ENCODE results near the gene DIP2C. TPM values are rescaled to one million over a fixed set of nuclear protein-coding genes. Genes with fewer than 3 reads are reported as not detected.
A peak's percentile ranks its signal among the peaks of the same experiment; 100 is the strongest.

DIP2C gene
- total RNA-seq, 3 donors from 2014 or later, result 8.0 to 72.0 (median 8.5) TPM

DNA sequence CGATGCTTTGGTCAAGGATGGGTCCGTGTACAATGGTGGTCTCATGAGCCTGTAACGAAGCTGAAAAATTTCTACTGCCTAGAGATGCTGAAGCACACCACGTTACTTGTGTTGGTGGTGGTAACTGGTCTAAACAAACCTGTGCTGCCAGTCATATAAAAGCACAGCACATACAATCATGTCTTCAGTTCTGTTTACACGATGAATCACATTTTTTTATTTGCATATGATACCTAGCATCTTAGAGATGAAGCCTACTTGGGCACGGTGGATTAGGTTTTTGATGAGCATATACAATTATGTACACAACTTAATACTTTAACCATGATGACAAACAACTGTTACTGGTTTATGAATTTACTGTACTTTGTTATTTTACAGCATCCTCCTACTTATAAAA is 353.2 kb downstream of the DIP2C start:
- TF ChIP-seq, protein P1, sequence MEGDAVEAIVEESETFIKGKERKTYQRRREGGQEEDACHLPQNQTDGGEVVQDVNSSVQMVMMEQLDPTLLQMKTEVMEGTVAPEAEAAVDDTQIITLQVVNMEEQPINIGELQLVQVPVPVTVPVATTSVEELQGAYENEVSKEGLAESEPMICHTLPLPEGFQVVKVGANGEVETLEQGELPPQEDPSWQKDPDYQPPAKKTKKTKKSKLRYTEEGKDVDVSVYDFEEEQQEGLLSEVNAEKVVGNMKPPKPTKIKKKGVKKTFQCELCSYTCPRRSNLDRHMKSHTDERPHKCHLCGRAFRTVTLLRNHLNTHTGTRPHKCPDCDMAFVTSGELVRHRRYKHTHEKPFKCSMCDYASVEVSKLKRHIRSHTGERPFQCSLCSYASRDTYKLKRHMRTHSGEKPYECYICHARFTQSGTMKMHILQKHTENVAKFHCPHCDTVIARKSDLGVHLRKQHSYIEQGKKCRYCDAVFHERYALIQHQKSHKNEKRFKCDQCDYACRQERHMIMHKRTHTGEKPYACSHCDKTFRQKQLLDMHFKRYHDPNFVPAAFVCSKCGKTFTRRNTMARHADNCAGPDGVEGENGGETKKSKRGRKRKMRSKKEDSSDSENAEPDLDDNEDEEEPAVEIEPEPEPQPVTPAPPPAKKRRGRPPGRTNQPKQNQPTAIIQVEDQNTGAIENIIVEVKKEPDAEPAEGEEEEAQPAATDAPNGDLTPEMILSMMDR (IDR thresholded peaks at IDR 0.05), result no peak
- ATAC-seq (peak; percentile 31), DNase-seq (no peak)
- Histone ChIP-seq H3K36me3 (ENCODE audit: low read depth) (no peaks in the 10 kb centered on the region), H3K4me3 (no peak overlapping the region), H3K4me1 (ENCODE audit: low read depth) (no peaks in the 10 kb centered on the region), H3K9me3 (no peaks in the 10 kb centered on the region)
- intact Hi-C loops (cut with DNase I, micrococcal nuclease), result no loop called here

DNA sequence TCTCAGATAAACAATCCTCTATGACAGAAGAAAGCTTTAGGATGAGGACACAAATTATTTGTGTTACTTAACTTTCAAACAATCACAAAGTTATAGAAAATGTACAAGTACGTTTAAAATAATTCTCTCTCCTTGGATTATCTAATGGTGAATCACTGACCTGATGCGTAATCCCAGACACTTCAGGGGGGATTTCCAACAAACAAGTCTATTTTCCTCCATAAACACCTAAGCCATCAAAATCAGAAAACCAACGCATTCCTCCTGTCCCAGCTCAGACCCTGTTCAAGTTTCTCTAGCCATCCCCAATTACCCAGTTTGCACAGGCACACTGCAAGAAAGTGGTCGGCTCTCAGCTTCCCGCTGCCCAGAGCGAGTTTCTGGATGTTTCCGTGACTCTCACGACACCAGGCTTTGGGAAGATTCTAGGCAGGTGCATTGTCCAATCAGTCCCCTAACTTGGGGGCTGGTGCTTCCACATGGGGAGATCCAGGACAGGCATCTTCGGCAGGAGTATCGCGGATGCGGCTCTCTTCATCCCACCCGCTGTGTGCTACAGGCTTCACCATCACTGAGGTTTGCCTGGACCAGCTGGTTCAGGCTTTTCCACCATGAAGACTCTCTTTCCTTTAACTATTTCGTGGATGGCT is 354.2 kb downstream of the DIP2C start:
- Histone ChIP-seq H3K4me1 (ENCODE audit: low read depth) (no peaks in the 10 kb centered on the region), H3K9me3 (no peaks in the 10 kb centered on the region), H3K36me3 (ENCODE audit: low read depth) (no peaks in the 10 kb centered on the region), H3K4me3 (no peak overlapping the region)
- ATAC-seq, result no peak
- TF ChIP-seq, protein P1 (IDR thresholded peaks at IDR 0.05), result no peak
- no peak for DNase-seq
- intact Hi-C loops (cut with DNase I, micrococcal nuclease), result no loop called here

DNA sequence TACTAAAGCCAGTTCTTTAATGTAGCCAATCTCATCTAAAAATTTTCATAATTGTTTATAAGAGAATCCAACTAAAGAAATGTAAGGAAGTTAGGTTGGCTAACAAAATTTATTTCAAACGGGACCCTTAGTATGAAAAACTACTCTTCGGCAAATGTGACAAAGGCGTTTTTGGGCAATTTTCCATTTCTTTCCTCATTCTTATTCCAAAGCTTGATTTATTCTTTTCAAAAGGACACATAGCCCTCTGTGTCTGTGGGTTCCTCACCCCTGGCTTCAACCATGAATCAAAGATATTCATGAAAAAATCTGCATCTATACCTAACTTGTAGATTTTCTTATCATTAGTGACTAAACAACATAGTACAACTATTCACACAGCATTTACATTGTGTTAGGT is 358.3 kb downstream of the DIP2C start:
- Histone ChIP-seq H3K36me3 (ENCODE audit: low read depth) (no peaks in the 10 kb centered on the region), H3K4me1 (ENCODE audit: low read depth) (peaks cover 3% of the 10 kb centered on the region), H3K4me3 (no peak overlapping the region), H3K9me3 (no peaks in the 10 kb centered on the region)
- ATAC-seq (no peak), DNase-seq (no peak)
- TF ChIP-seq, protein P1 (IDR thresholded peaks at IDR 0.05), result no peak
- intact Hi-C loops (cut with DNase I, micrococcal nuclease), result no loop called here

DNA sequence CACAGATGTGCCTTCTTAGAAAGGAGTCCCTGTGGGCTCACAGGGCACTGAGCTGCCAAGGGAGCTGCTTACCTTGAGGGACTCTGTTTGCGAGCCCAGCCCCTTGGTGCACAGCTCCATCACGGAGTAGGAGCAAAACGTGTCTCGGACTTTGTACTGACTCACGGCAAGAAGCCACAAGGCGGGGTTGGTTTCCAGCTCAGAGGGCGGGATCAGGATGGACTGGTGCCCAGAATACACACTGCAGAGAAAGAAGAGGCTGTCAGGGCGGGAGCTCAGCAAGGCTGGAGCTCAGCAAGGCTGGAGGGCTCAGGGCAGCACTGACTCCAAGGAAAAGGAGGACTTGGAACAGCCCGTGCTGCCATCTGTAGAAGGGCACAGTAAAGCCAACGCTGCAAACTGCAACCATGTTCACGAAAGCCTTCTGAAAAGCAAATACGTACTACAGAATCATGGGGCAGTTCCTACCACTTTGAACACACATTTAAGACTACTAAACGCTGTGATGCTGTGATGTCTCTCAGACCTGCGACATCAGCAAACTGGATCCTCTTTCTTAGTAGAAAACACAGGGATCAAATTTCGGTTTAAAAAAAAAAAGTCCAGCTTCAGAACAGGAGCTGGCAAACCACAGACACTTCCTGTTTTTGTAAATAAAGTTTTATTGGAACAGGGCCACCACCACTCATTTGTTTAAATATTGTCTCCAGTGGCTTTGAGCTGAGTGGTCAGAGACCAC is 359.9 kb downstream of the DIP2C start:
- peaks cover 3% of the 10 kb centered on the region for H3K4me1 ChIP-seq (ENCODE audit: low read depth)
- no peaks in the 10 kb centered on the region for H3K36me3 ChIP-seq (ENCODE audit: low read depth)
- H3K4me3 ChIP-seq, result no peak overlapping the region
- intact Hi-C loops (cut with DNase I, micrococcal nuclease), result no loop called here
- TF ChIP-seq, protein P1 (IDR thresholded peaks at IDR 0.05), result no peak
- no peaks in the 10 kb centered on the region for H3K9me3 ChIP-seq
- DNase-seq, result peak; percentile 86 to 96 (median 88)
- peak; percentile 99 for ATAC-seq

DNA sequence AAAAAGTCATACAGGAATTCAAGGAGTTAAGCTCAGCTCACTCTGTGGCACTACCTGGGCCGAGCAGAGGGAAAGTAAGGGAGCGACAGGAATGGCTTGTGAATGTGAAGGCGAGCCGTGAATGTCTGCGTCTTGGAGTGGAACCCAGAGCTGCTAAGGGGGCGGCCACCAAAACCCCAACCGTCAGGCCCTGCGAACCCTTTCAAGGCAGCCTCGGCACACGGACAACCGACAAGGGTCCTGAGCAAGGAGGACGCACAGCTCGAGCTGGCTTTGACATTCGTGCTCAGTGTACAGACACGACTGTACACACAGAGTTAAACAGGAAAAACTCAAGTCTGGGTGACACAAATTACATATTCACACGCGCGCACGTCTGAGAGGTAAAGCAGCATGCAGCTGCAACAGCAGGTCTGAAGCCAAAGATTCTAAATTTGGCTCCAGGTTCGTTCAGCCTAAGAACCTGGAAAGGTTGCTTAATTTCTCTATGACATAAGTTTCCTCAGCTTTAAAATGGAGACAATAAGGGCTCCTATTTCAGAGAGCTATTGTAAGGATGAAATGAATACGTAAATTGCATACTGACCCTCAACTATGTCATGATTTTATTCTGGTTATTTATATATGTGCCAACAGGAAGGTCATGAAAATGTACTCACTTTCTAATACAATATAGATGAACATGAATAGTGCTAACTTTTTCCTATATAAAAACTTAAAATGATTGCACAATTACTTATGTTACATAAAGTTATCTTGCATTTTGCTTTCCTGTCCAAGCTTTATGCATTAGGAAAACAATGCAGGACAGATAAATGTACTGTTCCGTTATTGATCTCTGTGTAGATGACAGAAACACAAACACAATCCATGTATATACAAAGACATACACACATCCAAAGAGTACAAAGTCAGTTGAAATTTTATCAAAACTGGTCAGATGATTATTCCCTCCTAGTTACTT is 361.3 kb downstream of the DIP2C start:
- no peaks in the 10 kb centered on the region for H3K36me3 ChIP-seq (ENCODE audit: low read depth)
- no peak overlapping the region for H3K4me3 ChIP-seq
- DNase-seq (no peak), ATAC-seq (no peak)
- intact Hi-C loops (cut with DNase I, micrococcal nuclease), result no loop called here
- peaks cover 3% of the 10 kb centered on the region for H3K4me1 ChIP-seq (ENCODE audit: low read depth)
- H3K9me3 ChIP-seq, result no peaks in the 10 kb centered on the region
- TF ChIP-seq, protein P1 (IDR thresholded peaks at IDR 0.05), result no peak

All from mucosa of descending colon (tissue), 3 donors.